Activated T-cell treated with anti-CD3 and anti-CD28 coated beads for 4 hours (primary cell): ENCODE results near the gene PTGR1.
"Not testable (repeated sequence)": the region's sequence is repeated elsewhere in the genome, so short reads cannot be mapped to it uniquely, and the experiment has no call there.

ENCODE experiments used
- DNase-seq: peaks from one replicate; pipeline ENCODE4 v3.0.0-alpha.2; 2020

The PTGR1 gene

DNA sequence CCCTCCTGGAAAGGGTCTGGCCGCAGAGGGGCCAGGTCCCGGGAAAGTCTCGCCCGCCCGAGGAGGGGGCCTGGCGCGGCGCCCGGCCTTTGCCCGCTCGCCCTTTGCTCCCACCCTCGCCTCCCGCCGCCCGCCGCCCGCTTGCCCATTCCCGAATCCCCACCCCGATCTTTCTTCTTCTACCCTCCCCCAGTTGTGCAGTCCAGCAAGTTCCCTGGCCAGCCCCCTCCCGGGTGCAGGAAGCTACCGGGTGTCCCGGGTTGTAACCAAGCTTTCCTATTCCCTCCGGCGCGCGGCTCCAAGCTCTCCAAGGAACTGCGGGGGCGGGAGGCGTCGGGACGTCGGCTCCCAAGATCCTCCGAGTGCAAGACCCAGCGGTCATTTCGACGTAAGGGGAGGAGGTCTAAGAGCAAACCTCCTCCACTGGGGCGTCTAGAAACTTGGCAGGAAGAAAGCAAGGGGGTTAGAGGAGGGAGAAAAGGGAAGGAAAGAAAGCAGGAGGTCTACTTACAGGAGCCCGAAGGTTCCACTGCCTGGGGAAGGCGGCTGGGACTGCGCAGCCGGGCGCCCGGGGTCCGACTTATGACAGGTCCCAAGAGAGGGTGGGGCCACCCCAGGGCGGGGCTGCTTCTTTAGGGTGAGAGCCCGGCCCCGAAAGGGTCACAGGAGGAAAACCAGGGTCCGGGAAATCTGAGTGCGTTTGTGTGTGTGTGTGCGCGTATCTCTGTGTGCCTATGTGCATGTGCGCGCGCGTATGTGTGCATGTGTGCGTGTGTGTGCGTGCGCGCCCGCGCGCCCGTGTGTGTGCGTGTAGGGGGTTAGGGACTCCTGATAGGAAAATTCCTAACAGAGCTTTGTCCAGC, at the start of gene PTGR1:
Gene PTGR1 (minus strand): TSS at position 556 of the 863 bp plus-strand sequence. CDS start 2,225 bp downstream, outside the sequence.
- DNase-seq, result no peak

DNA sequence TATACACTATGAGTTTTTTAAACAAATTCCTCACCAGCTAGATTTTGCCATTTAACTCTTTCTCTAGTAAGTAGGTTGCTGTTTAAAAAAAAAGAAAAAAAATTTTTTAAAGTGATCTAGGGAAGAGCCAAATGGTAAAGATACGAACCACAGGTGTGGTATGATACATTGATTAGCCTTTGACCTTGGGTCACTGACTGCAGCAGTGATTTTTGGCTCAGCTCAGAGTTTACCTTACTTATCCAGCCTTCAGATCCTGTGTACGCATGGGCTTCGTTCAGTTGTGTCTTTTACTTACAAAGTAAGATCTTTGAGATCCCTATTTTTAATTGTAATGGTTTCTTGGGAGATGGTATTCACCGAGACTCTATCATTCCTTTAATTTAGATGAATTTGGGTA, 49.6 kb upstream of the PTGR1 start:
- DNase-seq, result no peak

GRCh38 chr9:111648066-111648465, 48.6 kb upstream of the PTGR1 start:
- DNase-seq, result no peak

DNA sequence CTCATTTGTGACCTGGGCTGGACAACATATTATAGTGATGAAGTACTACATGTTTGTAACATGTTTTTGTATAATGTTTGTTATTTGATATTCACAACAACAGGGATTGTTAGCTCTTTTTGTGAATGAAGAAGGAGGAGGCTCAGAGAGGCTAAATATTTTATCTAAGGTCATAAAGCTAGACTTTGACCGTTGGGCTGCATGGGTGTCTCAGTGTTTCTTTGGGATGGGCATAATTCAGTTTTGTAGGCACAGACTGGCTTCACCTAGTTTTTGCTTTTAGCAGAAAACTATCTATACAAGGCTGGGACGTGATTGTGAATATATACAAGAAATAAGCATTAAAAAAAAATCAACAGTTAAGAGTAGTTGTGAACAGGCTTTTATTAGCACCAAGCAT, 47.0 kb upstream of the PTGR1 start:
- no peak for DNase-seq

DNA sequence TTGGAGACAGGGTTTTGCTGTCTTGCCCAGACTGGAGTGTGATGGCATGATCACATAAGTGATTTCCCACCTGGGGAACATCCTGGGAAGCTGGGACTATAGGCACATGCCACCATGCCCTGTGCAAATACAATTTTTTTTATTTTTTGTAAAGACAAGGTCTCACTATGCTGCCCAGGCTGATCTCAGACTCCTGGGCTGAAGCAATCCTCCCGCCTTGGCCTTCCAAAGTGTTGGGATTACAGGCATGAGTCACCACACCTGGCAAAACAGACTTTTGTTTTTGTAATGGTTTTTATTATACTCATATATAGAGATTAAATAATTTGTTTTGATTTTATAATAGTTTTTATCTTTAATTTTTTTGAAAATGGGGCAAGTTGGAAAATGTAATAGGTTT, 46.4 kb upstream of the PTGR1 start:
- no peak for DNase-seq

DNA sequence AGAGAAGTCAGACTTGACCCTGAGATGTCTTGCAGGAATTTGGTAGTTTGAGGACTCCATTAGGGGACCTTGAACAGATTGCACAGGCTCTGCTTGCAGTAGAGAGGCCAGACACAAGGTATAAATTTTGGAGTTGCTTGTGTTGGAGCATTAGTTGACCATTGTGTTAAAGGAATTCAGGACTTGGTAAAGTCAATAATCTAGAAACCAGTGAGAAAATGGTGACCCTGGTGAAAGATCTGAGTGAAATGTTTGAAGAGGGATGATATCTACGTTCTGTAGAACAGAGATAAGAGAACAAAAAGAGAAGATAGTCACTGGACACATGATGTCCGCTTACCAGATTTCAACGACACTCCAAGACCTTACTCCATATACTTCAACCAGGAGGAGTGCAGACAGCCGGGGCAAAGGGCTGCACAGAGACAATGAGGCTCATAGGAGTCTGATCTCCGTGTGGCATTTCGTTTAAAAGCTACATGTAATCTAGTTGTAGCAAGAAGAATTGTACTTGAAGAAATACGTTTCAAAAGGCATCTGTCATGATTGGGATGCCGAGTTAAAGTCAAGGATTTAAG, 44.8 kb upstream of the PTGR1 start:
- DNase-seq, result no peak

- DNase-seq, result no peak
Observed at GRCh38 chr9:111637421-111637950, 38.0 kb upstream of the PTGR1 start.

DNA sequence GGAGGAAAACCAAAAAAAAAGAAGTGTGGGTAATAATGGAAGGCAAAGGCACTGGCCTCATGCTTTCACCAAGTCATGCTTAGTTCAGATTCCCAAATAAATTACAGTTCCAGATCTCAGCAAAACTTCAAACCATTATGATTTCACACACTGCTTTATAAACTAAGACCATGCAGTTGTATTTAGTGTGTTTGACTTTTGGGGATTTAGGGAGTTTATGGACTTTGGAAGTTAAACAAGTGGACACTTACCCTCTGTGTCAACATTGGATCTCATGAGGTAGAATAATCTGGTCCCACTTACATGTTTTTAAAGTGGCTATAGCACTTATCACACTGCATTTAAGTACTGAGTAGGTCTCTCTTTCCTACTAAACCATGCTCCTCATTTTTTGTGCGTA, 35.4 kb upstream of the PTGR1 start:
- no peak for DNase-seq

DNA sequence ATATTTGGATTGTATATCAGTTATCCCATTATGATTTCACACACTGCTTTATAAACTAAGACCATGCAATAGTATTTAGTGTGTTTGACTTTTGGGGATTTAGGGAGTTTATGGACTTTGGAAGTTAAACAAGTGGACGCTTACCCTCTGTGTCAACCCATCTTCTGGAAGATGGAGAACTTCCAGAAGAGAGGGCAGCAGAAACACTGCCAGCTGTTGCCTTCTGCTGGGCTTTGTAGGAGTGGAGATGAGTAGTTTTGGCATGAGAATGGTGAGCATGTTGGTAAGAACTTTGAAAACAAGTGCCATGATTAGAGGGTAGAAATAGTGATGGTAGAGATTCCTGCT, 33.9 kb upstream of the PTGR1 start:
- DNase-seq, result no peak

GRCh38 chr9:111632695-111633388, 33.4 kb upstream of the PTGR1 start:
- DNase-seq, result no peak

GRCh38 chr9:111632060-111632459, 32.6 kb upstream of the PTGR1 start:
- no peak for DNase-seq

DNA sequence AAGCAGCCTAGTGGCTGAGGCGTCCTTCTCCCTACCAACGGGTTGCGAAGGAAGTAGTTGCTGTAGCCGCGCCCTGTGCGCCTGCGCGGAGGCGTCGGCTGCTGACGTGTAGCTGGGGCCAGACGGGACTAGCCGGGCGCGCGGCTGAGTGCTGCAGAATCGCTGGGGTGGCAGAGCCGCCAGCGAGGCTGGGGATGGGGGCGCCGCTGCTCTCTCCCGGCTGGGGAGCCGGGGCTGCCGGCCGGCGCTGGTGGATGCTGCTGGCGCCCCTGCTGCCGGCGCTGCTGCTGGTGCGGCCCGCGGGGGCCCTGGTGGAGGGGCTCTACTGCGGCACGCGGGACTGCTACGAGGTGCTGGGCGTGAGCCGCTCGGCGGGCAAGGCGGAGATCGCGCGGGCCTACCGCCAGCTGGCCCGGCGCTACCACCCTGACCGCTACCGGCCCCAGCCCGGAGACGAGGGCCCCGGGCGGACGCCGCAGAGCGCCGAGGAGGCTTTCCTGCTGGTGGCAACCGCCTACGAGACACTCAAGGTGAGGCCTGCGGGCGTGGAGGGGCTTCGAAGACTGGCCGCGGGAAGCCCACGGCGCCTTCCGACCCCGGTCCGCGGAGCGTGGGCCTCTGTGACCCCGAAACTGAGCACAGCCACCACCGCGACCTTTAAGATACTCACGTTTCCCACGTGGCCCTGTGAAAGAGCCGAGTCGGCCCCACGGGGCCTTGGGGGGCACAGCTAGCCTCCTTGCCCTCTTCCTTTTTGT, 31.9 kb upstream of the PTGR1 start, which contains the start of gene DNAJC25:
Gene DNAJC25 (plus strand): TSS at position 121 of the 758 bp plus-strand sequence. CDS start 74 bp downstream, at position 195.
- peak; percentile 91 for DNase-seq

- DNase-seq, result no peak
Observed at GRCh38 chr9:111630964-111631213, 31.4 kb upstream of the PTGR1 start.

- DNase-seq, result no peak
Observed at GRCh38 chr9:111630182-111630963, 30.9 kb upstream of the PTGR1 start.

- no peak for DNase-seq
Observed at GRCh38 chr9:111628411-111628810, 29.0 kb upstream of the PTGR1 start.

- no peak for DNase-seq
Observed at GRCh38 chr9:111627260-111627963, 28.0 kb upstream of the PTGR1 start.

GRCh38 chr9:111622626-111623025, 23.2 kb upstream of the PTGR1 start:
- DNase-seq, result no peak

GRCh38 chr9:111621895-111622480, 22.5 kb upstream of the PTGR1 start:
- peak; percentile 21 for DNase-seq

- not testable (repeated sequence) for DNase-seq
Observed at GRCh38 chr9:111617349-111617748, 17.9 kb upstream of the PTGR1 start.

- DNase-seq, result no peak
Observed at GRCh38 chr9:111615928-111616327, 16.5 kb upstream of the PTGR1 start.

DNA sequence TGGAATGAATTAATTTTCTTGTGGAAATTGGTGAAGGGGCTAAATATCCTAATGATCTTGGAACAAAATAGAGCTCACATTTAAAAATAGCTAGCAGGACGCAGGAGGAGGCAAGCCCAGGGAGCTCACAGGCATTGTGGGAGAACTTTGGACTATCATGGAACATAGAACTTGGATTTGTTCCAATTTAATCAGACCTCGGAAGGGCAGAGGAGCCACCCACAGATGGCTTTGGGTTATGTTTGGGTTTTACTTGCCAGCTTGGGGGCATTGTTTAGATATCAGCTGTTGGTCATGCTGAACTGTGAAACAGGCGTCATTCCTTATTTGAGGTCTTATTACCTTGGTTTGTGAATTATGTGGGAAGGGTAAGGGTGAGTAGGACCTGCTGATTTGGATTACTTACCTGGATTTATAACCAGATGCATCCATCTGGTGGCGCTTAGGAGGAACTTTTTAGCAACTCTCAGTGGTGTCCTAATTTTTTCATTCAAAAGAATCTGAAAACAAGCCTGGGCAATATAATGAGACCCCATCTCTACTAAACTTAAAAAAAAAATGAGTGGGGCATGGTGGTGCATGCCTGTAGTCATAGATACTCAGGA, 14.1 kb upstream of the PTGR1 start:
- DNase-seq, result no peak
